CD4-positive, alpha-beta T cell treated with Interleukin-15 for 1 hour (primary cell): ENCODE data around the gene GRIK4.

Experiments
- DNase-seq: peaks from one replicate; pipeline ENCODE4 v3.0.0-alpha.2; 2020

The GRIK4 gene

DNA sequence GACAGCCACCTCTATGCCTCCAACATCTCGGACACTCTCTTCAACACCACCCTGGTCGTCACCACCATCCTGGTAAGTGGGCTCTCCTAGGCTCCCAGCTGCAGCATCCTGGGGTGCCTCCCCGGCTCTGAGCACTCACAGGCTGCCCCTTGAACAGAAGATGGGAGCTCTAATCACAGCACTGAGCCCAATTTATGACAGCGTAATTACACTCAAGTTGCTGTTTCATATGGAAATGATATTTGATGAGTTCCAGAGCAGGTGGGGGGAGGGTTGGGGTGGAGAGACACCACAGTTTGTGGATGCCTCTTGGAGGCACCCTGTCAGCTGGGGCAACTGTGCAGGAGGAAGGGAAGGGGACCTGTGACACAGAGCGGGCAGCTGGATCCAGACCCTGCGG lies 387.0 kb downstream of the GRIK4 start:
- DNase-seq, result no peak

DNA sequence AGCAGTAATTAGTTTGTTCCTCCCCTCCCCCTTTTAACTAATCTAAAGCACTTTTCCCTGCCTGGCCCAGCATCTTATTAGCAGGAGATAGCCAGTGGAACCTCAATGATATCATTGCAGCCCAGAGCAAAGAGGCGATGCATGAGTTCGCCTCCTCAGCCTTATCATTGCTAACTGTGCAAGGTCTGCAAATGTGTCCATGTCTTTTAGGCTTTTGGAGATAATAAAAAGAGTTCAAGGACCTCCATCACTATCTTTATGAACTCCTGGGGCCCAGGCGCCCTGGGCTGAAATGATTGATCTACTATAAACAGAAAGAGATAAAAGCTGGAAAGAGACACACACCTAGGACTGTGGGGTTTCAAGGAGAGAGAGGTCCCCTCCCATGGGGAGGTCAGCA lies 388.2 kb downstream of the GRIK4 start:
- DNase-seq, result no peak

DNA sequence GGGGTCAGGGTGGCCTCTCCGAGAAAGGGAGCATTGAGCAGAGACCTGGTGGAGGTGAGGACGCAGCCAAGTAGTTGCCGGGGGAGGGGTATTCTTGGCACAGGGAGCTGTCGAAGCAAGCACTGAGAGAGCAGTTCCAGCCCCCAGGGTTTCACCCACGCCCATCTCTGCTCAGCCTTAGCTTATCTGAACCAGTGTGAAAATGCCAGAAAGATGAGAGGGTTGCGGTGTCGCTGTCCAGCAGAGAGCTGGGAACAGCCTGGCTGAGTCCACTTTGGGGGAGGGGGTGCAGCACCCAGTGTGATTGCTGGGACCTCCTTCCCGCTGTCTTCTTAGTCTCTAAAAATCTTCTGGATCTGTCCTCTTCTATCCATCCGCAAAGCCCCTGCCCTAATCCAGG lies 389.1 kb downstream of the GRIK4 start:
- DNase-seq, result no peak

DNA sequence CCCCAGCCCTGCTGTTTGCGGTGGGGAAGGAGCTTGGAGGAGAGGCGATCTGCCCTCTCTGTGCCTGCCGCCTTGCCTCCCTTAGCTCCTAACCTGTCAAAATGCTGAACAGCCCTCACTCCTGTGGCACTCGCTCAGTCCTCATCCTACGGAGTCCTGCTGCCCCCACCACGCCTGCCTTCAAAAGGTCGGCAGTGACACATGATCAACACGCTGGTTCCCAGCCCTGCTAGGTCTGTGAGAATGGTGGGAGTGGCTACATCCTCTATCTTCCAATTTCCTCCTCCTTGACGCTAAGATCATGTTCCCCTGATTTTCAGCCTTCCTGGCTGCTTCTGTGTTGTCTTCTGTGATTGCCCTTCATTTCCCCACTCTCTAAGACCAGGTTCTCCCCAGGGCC lies 392.1 kb downstream of the GRIK4 start:
- no peak for DNase-seq

DNA sequence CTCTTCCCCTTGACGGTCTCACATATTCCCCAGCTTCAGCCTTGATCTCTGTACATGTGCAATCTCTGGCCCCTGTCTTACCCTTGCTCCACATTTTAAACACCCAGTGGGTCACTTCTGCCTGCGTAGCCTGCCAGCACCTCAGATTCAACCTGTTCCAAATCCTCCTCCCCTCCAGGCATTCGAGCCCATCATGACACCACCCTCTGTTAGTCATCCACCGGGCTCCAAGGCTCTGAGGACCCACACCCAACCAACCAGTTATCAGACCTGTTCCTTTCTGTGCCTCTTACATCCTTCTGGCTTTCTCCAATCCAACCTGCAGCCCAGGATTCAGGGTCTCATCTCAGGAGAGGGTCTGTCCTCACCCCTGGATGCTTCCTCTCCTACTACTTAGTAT lies 392.6 kb downstream of the GRIK4 start:
- no peak for DNase-seq

DNA sequence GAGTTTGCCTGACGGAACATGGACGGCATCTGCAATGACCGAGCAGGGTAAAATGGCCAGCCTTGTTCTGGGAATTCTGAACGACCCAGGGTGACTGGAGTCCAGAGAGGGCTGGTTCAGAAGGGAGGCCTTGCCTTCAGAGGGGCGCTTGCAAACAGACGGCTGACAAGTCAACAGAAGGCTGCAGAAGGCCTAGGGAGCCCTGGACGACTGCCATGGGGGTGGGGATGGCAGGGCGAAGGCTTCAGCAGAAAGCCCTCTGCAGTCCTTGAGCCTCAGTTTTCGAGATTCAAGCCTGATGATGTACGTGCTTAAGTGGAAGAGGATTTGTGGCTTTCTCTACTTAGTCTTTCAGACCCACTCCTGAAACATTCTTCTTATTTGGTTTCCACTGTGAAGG lies 395.2 kb downstream of the GRIK4 start:
- DNase-seq, result no peak

DNA sequence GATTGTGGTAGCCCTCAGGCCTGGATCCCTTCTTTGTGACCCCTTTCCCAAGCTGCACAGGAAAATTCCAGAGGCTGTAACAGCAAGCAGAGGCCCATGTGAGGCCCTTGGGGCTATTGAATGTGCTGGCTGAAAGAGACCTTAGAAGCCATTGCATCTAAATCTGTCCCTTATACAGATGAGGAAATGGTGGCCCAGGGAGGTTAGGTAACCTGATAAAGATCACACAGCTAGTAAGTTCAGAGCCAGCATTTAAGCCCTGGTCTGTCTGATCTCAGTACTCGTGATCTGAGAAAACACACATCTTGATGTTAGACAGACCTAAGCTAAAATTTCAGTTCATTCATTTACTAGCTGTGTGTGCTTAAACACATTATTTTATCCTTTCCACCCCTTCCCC lies 396.4 kb downstream of the GRIK4 start:
- no peak for DNase-seq

DNA sequence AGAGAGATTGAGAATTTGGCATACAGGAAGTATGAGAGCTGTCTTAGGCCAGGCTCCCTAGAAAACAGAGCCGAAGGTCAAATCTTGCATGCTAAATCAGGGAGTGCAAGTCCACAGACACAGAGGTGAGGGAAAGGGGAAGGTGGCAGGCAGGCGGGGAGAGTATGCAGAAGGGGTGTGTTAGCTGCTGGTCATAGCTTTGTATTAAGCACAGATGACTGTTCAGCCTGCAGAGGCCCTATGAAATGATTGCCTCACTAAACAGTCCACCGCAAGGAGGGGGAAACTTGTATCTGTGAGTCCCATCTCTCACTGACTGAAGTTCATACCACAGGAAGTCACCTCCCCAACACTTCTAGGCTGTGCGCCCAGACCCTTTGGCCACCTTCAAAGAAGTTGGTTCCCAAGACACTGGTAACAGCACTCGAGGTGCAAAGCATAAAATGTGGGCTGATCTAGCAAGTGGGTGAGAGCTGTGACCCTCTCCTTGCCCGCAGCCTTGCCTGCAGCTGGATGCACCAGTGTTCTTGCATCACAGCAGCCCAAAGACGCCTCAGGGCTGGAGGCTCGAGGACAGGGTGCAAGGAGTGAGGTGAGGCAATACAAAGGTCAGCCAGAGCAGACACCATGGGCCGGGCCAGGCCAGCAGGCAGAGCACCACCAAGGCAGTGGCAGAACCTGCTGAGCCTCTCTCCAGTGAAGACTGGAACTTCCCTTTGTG lies 397.1 kb downstream of the GRIK4 start:
- peak; percentile 20 for DNase-seq

DNA sequence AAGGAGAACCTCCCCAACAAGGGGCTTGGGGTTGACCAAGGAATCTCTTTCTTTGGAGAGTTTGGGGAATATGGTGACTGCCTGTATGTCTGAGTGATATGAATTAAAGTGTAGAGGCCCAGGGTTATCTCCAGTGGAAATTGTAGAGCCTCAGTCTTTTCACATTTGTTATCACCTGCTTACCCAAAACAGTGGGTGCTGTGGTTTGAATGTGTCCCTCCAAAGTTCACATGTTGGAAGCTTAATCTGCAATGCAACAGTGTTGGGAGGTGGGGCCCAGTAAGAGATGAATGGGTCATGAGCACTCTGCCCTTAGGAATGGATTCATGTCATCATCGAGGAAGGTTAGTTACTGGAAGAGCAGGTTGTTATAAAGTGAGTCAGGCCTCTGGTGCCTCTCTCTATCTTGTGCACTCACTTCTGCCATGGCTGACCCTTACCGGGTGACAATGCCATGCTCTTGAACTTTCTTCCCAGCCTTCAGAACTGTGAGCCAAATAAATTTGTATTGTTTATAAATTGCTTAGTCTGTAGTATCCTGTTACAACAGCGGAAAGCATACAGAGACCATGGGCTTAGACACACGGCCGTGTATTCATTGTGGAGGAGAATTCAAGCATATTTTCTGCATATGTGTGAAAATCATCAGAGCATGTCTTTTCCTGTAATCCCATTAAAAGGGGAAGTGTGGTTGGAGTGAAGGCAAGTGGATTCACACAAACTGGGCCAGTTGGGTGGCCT lies 398.3 kb downstream of the GRIK4 start:
- no peak for DNase-seq

DNA sequence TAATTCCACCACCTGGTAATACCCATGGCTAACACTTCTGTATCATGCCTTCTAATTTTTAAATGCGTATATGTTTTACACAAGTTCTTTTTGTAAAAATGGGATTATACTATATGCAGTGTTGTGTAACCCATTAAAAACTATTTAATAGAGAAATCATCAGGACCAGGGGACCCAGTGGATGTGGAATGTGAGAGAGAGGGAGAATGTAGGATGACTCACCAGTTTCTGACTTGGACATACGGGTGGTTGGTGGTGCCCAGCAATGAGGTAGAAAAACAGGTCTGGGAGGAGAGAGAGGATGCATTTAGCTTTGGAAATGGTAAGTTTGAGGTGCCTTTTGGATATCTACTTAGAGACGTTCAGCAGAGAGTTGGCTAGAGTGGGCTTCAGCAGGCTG lies 400.4 kb downstream of the GRIK4 start:
- DNase-seq, result no peak

DNA sequence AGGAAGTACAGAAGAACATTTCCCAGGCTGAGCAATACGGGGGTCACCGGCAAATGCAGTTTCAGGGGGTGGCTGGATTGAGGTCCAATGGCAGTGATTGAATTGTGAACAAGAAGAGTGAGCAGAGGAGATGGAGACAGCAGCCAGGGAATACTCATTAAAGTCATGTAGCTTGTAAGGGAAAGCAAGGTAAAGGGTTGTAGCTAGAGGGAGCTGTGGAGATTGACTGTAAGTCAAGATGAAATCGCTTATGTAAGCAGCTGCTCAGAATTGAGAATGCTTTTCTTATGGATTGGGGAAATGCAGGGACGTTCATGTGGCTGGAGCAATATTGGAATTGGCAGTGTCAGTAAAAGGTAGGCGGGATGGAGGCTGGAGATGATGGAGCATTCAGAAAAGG lies 401.0 kb downstream of the GRIK4 start:
- no peak for DNase-seq

DNA sequence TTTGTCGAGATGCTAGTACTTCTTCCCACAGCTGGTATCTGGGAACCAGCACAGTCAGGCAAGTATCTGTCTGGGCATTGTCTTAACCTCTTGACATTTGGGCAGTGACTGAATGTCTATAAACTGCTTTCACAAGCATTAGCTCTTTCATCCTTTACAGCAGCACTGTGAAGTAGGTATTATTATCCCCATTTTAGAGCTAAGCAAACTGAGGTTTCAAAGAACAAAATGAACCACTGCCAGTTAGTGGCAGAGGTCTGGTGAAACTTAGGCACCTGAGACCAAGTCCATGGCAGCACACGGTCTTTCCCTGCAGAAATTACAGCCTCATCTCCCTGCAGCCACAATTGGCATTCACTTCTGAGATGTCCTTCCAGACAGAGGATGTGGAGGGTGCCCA lies 401.4 kb downstream of the GRIK4 start:
- no peak for DNase-seq

DNA sequence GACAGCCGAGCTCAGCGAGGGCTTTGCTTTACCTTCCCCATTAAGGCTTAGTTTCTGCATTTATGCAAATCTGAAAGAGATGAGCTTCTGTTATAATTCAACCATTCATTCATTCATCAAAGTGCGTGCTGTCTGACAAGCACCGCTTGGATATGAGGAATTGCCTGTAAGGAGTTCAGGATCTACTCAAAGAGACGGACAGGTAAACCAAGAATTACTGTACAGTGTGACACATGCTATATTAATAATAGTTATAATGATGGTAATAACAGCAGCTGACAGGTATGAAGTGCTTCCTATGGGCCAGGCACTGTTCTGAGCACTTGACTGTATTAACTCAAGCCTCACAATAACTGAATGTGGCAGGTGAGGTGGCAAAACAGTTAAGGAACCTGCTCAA lies 402.5 kb downstream of the GRIK4 start:
- DNase-seq, result no peak

DNA sequence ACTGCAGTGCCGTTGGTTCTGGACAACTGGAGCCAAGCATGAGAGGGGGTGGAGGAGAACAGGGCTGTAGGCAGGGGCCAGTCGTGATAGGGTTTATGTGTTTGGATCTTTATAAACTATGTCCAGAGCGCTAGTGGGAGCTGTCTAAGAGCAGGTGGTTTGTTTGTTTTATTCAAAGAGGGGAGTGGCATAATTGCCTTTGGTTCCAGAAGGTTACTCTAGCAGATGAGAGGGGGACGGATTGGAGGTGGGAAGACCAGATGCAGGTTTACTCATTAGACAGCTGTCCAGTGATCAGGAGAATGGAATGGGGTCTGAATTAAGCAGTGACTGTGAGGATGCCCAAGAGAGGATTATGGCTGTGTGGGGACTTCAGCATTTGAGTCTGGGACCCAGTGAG lies 403.1 kb downstream of the GRIK4 start:
- DNase-seq, result no peak

DNA sequence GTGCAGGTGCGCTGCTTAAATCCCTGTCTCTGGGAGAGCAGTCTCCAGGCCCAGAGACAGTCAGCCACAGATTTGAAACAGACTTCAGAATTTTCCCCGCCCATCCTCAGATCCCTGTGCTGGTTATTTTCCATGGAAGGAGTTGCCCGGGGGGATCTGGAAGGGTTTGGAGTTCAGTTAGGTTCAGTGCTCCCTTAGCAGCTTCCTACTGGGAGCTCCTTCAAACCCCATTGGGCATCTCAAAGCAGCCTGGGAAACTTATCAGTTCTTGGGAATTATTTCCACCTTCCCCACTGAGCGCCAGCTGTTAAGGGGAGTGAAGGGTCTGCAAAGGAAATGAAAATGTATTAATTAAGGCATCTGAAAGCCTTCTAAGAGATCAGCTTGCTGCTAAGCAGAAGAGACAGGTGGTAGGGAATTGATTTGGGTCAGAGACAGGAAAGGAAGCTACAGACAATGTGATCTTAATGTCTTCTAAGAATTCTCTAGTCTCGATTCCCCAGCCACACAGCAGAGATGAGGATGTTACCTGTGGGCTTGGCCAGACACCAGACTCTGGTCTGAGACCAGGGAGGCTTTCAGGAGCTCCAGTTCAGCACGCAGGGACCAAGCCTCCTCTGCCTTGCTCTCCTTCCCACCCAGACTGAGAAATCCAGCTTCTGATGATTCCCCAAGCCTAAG lies 406.2 kb downstream of the GRIK4 start:
- no peak for DNase-seq

DNA sequence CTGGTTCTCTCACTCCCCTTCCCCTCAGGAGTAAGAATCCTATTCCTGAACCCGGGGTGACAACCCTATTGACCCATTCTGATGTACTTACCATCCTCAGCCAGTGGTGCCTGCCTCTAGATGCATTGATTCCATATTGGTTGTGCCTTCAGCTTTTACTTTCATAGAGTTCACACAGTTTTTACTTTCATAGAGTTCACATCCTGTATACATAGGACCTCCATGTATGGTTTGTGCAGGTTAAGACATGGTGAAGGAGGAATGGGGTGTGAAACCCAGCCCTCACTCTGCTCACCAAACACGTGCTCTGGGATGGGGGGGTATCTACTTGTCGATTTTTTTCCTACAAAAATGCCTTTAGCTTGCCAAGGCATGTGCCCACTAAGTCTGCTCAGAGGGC lies 406.7 kb downstream of the GRIK4 start:
- no peak for DNase-seq

DNA sequence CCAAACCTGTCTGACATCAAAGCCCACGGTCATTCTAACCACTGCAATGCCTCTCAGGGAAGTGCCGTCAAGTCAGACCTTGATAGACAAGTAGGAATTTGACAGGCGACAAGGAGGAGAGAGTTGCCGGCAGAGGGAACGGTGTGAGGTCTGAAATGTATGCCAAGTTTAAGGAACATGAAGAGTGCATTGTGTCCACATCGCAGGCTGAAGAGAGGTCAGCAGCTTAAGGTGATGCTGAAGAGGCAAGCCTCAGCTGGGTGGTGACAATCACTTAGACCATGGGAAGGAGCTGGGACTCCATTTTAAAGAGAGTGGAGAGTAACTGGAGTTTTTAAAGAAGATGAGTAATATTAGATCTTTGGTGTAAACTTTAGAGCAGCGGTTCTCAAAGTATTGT lies 407.5 kb downstream of the GRIK4 start:
- no peak for DNase-seq

DNA sequence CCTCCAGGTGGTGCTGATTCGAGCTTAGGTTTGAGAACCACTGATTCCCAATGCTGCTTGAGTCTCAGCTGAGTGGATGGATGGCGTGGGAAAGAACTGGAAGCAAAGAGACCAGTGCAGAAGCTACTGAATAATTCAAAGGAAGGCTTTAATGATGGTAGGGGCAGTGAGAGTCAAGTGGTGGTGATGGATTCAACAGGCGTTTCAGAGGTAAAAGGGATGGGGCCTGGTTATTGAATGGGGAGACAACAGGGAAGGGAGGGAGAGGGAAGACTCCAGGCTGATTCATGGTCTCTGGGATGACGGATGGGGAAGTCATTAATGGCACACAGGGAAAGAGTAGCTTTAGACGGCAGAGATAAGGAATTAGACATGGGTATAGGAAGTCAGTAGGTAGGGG lies 408.0 kb downstream of the GRIK4 start:
- no peak for DNase-seq

DNA sequence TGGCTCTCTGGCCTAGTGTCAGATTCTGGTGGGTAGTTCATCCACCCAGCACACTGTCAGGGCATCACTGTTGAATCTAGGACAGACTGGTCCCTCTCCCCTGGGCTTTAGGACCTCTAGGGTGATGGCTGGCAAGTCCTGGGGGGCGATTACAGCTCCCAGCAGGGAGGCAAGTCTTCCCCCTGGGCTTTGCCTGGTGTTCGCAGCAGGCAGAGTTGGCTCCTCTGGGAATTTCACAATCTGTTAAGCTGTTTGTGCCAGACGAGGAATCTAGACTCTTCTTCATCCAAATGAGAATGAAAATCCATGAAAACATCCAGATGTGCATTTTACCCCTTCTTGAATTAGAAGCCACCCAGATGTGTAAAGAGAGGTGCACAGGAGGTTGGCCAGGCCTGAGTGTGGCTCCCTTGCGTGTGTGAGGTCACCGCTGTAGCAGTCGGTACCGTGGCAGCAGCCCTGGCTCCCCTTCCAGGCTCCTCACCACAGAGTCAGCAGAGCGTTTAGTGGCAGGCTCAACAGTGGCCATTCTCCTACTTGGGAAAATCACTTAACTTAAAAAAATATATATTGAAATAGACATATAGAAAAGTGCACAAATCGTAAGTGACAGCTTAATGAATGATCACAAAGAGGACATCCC lies 412.4 kb downstream of the GRIK4 start:
- DNase-seq, result no peak

DNA sequence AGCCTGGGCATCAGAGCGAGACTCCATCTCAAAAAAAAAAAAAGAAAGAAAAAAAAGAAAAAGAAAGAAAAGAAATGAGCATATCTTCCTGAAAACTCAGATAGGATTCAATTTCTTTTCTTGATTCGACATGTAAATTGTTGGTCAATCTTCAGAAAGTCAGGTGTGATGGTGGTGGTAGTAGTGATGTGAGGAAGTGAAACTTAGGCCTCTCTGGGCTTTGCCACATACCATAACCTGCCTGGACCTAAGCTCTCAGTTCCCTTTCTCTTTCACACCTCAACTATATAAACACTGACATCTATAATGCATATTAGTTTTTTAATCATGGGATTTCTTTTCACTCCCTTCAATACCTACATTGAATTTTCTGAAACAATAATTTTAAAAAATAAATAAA lies 414.4 kb downstream of the GRIK4 start:
- DNase-seq, result no peak

DNA sequence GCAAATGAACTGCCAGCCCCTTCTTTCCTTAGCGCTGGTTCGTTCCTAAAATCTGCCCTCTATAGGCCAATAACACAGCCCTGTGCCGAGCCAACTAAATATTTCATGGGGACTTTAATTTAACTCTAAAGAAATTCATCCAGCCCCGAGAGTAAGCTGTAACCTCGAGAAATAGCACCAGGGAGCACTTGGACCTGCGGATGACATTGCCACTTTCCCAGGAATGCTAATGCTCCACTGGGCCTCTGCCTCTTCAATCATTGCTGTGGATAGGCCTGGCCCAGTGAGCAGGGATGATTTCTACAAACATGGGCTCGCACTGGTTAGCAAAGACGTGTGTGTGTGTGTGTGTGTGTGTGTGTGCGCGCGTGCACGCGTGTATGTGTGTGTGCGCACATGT lies 417.1 kb downstream of the GRIK4 start:
- DNase-seq, result no peak

DNA sequence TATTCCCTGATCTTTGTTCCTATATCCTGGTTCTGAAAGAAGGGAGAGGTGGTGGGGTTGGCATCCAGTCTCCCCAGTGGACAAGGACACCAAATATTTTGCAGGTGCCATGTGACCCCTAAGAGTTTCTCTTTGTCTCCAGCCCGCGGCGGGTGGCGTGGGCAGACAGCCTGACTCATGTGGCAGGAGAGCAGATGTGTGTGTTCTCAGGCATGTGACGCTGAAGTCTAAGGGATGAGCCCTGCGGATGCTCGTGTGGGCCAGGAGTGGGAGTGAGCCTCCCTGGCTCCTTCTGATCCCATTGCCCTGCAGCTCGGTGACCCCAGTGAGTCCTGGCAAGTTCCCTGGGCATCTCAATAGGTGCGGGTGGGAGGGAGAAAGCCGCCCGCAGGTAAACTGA lies 417.5 kb downstream of the GRIK4 start:
- DNase-seq, result no peak

DNA sequence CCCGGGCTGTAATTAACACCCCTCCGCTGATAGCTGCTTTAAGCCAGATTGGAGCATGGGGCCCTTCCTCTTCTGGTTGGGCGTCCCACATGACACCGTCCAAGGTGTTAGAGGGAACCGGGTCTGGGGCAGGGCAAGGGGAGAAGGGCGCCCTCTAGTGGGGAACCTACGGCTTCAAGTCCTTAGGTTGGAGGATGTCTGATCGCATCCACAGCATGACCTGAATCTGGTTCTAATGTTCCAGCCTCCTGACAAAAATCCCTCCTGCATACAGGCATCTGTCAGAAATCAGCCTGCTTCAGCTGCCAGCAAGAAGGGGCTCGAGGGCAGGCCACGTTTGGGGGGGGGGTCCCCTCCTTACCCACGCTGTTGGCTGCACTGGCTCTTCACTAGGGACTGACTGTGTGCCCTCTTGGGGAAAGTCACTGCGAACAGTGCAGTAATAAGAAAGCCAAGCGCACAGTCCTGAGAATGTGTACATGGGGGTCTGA lies 418.2 kb downstream of the GRIK4 start:
- peak; percentile 24 for DNase-seq
